Tibial artery (tissue), 4 donors: ENCODE measurements around the gene DGKA.

Source experiments
- DNase-seq, 2 donors: peaks; one replicate each; pipeline ENCODE4 v3.0.0-alpha.2; 2019
- H3K27ac ChIP-seq, 2 donors: fragments of 200-600 bp; sonication (generic) in 1 of 2; 1 replicate in 1 of 2; 2 replicates in 1 of 2; pipeline ENCODE4 v1.5.1; 2018 to 2019; ENCODE audit warnings: mild to moderate bottlenecking in 1 of 2
- H3K27me3 ChIP-seq, 2 donors: fragments of 200-600 bp; sonication (generic) in 1 of 2; one replicate each; pipeline versions ENCODE4 v1.5.1 to v1.6.0; 2016 to 2019
- H3K36me3 ChIP-seq, 3 donors: fragments of 200-600 bp; sonication (generic) in 2 of 3; one replicate each; pipeline ENCODE4 v1.5.1; 2016 to 2019; ENCODE audit warnings: mild to moderate bottlenecking in 2 of 3
- H3K4me1 ChIP-seq, 4 donors: fragments of 200-600 bp; sonication (generic) in 2 of 4; 1 replicate in 3 of 4; 2 replicates in 1 of 4; pipeline ENCODE4 v1.5.1; 2016 to 2019
- H3K4me3 ChIP-seq, 2 donors: fragments of 200-600 bp; sonication (generic) in 1 of 2; 1 replicate in 1 of 2; 2 replicates in 1 of 2; pipeline ENCODE4 v1.5.1; 2018 to 2019; ENCODE audit warnings: mild to moderate bottlenecking in 2 of 2
- H3K9me3 ChIP-seq, 3 donors: fragments of 200-600 bp; sonication (generic) in 1 of 3; one replicate each; pipeline ENCODE4 v1.5.1; 2016 to 2019
- CTCF ChIP-seq, 2 experiments: fragments of 200-600 bp in 1 of 2; fragments of 450-650 bp in 1 of 2; IDR thresholded peaks; one replicate each; pipeline ENCODE4 v1.5.1; 2017 to 2019; ENCODE audit warnings: antibody characterized with exemption in 2 of 2, mild to moderate bottlenecking in 1 of 2, moderate library complexity in 1 of 2
- intact Hi-C: fragments of 100-400 bp; cut with DNase I; formaldehyde crosslinking; loops from one replicate; pipeline ENCODE4 v1.15.0; 2023; ENCODE audit warnings: low total_unique reads

DGKA gene

GRCh38 chr12:55942577-55943136 lies 11.7 kb downstream of the DGKA start:
- H3K4me1 ChIP-seq: peaks cover 0 to 7% (median 5%) of the 10 kb centered on the region in 4 donors
- DNase-seq: no peak
- H3K36me3 ChIP-seq: peaks cover 0 to 60% (median 3%) of the 10 kb centered on the region in 3 donors
- H3K9me3 ChIP-seq: no peaks in the 10 kb centered on the region
- H3K4me3 ChIP-seq: no peak overlapping the region
- H3K27me3 ChIP-seq: no peaks in the 10 kb centered on the region
- H3K27ac ChIP-seq: no peak overlapping the region
- intact Hi-C loops: no loop called here
- no peak for TF ChIP-seq CTCF (IDR thresholded peaks at IDR 0.05)

- no peaks in the 10 kb centered on the region for H3K27me3 ChIP-seq
- no peak overlapping the region for H3K4me3 ChIP-seq
- no peak for DNase-seq
- no peaks in the 10 kb centered on the region for H3K9me3 ChIP-seq
- H3K36me3 ChIP-seq: peaks cover 0 to 63% (median 7%) of the 10 kb centered on the region in 3 donors
- intact Hi-C loops: no loop called here
- no peak overlapping the region for H3K27ac ChIP-seq
- no peaks in the 10 kb centered on the region for H3K4me1 ChIP-seq
- no peak for TF ChIP-seq CTCF (IDR thresholded peaks at IDR 0.05)
Observed at GRCh38 chr12:55946553-55946952, 15.6 kb downstream of the DGKA start.

- intact Hi-C loops: no loop called here
- Histone ChIP-seq H3K36me3 (peaks cover 0 to 29% (median 23%) of the 10 kb centered on the region in 3 donors), H3K9me3 (no peaks in the 10 kb centered on the region), H3K27ac (no peak overlapping the region), H3K4me1 (peaks cover 0 to 7% (median 0%) of the 10 kb centered on the region in 4 donors), H3K4me3 (no peak overlapping the region), H3K27me3 (no peaks in the 10 kb centered on the region)
- no peak for DNase-seq
- no peak for TF ChIP-seq CTCF (IDR thresholded peaks at IDR 0.05)
Observed at GRCh38 chr12:55955344-55955743, 24.4 kb downstream of the DGKA start.

GRCh38 chr12:55955800-55956508 lies 25.0 kb downstream of the DGKA start:
- H3K9me3 ChIP-seq: no peaks in the 10 kb centered on the region
- no peaks in the 10 kb centered on the region for H3K27me3 ChIP-seq
- H3K4me1 ChIP-seq: peaks cover 0 to 7% (median 0%) of the 10 kb centered on the region in 4 donors
- H3K36me3 ChIP-seq: peaks cover 0 to 29% (median 23%) of the 10 kb centered on the region in 3 donors
- no peak overlapping the region for H3K27ac ChIP-seq
- intact Hi-C loops: no loop called here
- no peak overlapping the region for H3K4me3 ChIP-seq
- no peak for DNase-seq
- no peak for TF ChIP-seq CTCF (IDR thresholded peaks at IDR 0.05)

DNA sequence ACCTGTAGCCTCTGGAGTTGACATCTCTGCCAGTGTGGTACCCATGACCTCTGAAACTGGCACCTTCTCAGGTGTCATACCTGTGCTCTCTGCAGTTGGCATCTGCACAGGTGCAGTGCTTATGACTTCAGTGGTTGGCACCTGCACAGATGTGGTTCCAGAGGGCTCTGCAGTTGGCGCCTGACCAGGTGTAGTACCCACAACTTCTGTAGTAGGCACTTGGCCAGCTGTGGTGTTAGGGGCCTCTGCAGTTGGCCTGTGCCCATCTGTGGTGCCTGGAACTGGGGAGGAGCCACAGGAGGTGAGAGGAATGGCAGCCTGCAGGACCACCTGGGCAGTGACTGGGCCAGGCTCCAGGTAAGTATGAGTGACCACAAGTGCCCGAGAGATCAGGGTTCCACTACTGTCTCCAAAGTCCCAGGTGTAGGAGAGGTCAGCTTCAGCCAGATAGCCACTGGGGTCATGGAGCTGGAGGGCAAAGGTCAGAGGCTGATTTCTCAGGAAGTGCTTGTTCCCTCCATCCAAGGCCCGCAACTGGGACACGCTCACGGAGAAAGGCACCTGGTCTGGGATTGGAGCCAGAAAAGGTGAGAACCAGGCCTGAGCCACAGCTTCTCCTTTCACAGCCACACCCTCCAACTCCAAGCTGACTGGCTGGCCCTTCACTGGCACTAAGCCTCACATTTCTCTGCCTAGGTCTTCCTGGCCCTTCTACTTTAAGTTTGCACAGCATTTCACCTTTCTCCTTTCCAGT lies 26.3 kb downstream of the DGKA start:
- Histone ChIP-seq H3K9me3 (no peaks in the 10 kb centered on the region), H3K4me3 (no peak overlapping the region), H3K27ac (no peak overlapping the region), H3K4me1 (peaks cover 0 to 7% (median 0%) of the 10 kb centered on the region in 4 donors), H3K36me3 (peaks cover 0 to 16% (median 13%) of the 10 kb centered on the region in 3 donors), H3K27me3 (no peaks in the 10 kb centered on the region)
- intact Hi-C loops: no loop called here
- no peak for DNase-seq
- no peak for TF ChIP-seq CTCF (IDR thresholded peaks at IDR 0.05)
